Astrocyte (in vitro differentiated cells and primary cell): ENCODE data around the gene PTPRN2. TPM values are rescaled to one million over a fixed set of nuclear protein-coding genes. Genes with fewer than 3 reads are reported as not detected.

Experiments
- DNase-seq: peaks from one replicate; pipeline ENCODE4 v3.0.0-alpha.2; 2010; ENCODE audit warnings: low read depth
- FAIRE-seq: peaks from 2 replicates; lab custom pipeline; 2011; peaks lifted over from hg19 to GRCh38; lab: Jason Lieb, UNC
- H2AFZ ChIP-seq: 2 replicates; pipeline ENCODE4 v1.6.0; 2012; ENCODE audit warnings: low read depth, low read length, inconsistent platforms
- H3K27ac ChIP-seq: 2 replicates; pipeline ENCODE4 v1.5.1; 2011; ENCODE audit warnings: low read depth, low read length, inconsistent platforms
- H3K27me3 ChIP-seq: 2 replicates; pipeline ENCODE4 v1.6.0; 2011; ENCODE audit warnings: low read length, inconsistent platforms; ENCODE audit not compliant: insufficient read depth
- H3K36me3 ChIP-seq: 2 replicates; pipeline ENCODE4 v1.5.1; 2011; ENCODE audit warnings: low read length, inconsistent platforms; ENCODE audit not compliant: insufficient read depth
- H3K4me1 ChIP-seq: 2 replicates; pipeline ENCODE4 v1.5.1; 2011; ENCODE audit warnings: low read length, inconsistent platforms; ENCODE audit not compliant: insufficient read depth
- H3K4me2 ChIP-seq: 2 replicates; pipeline ENCODE4 v1.6.0; 2012; ENCODE audit warnings: low read length, inconsistent platforms
- H3K4me3 ChIP-seq: 2 replicates; pipeline ENCODE4 v1.5.1; 2011; ENCODE audit warnings: low read depth, mild to moderate bottlenecking, low read length, inconsistent platforms; ENCODE audit not compliant: insufficient read depth
- H3K79me2 ChIP-seq: 2 replicates; pipeline ENCODE4 v1.6.0; 2012; ENCODE audit warnings: mild to moderate bottlenecking, low read length, inconsistent platforms; ENCODE audit not compliant: insufficient read depth
- H3K9ac ChIP-seq: 2 replicates; pipeline ENCODE4 v1.6.0; 2012; ENCODE audit warnings: mild to moderate bottlenecking, low read length, inconsistent platforms
- H3K9me3 ChIP-seq: 2 replicates; pipeline ENCODE4 v1.5.1; 2012; ENCODE audit warnings: low read depth, mild to moderate bottlenecking, low read length, inconsistent platforms; ENCODE audit not compliant: insufficient read depth
- H4K20me1 ChIP-seq: 2 replicates; pipeline ENCODE4 v1.6.0; 2012; ENCODE audit warnings: low read length, inconsistent platforms; ENCODE audit not compliant: insufficient read depth
- H3K27ac Mint-ChIP-seq: one replicate; pipeline ENCODE4 v1.8.0; 2021; ENCODE audit warnings: mild to moderate bottlenecking, mixed read lengths; ENCODE audit not compliant: unreplicated experiment
- H3K27me3 Mint-ChIP-seq: one replicate; pipeline ENCODE4 v1.8.0; 2021; ENCODE audit warnings: low read depth, mixed read lengths; ENCODE audit not compliant: unreplicated experiment
- H3K36me3 Mint-ChIP-seq: one replicate; pipeline ENCODE4 v1.8.0; 2021; ENCODE audit warnings: low read depth, mixed read lengths; ENCODE audit not compliant: unreplicated experiment
- H3K4me1 Mint-ChIP-seq: one replicate; pipeline ENCODE4 v1.8.0; 2021; ENCODE audit warnings: low read depth, mixed read lengths; ENCODE audit not compliant: unreplicated experiment
- H3K4me3 Mint-ChIP-seq: one replicate; pipeline ENCODE4 v1.8.0; 2021; ENCODE audit warnings: mild to moderate bottlenecking, moderate library complexity, mixed read lengths; ENCODE audit not compliant: unreplicated experiment
- H3K9me3 Mint-ChIP-seq: one replicate; pipeline ENCODE4 v1.8.0; 2021; ENCODE audit warnings: mild to moderate bottlenecking, mixed read lengths; ENCODE audit not compliant: unreplicated experiment
- CTCF ChIP-seq: IDR thresholded peaks from 2 replicates; pipeline ENCODE4 v1.5.1; 2011; ENCODE audit warnings: low read depth, mild to moderate bottlenecking, inconsistent platforms, low read length, moderate library complexity; ENCODE audit not compliant: insufficient read depth
- EZH2 ChIP-seq: IDR thresholded peaks from 2 replicates; pipeline ENCODE4 v1.6.1; 2012; ENCODE audit warnings: mild to moderate bottlenecking, low read length, inconsistent platforms; ENCODE audit not compliant: insufficient read depth
- total RNA-seq: library from RNA; stranded (reverse); gene quantifications from 2 replicates; pipeline ENCODE4 v1.2.1, GENCODE V29; 2021

Gene PTPRN2
- total RNA-seq, 1 donor from 2014 or later, result 0.09 TPM

GRCh38 chr7:158266817-158267741 lies 320.5 kb downstream of the PTPRN2 start:
- no peak overlapping the region for H2AFZ ChIP-seq
- H3K27ac ChIP-seq, result no peak overlapping the region
- peaks cover 19% of the 10 kb centered on the region for H3K9me3 ChIP-seq
- no peak for FAIRE-seq
- no peak overlapping the region for H3K4me3 ChIP-seq
- no peaks in the 10 kb centered on the region for H3K27me3 ChIP-seq
- no peaks in the 10 kb centered on the region for H3K79me2 ChIP-seq
- no peaks in the 10 kb centered on the region for H3K4me1 ChIP-seq
- no peaks in the 10 kb centered on the region for H4K20me1 ChIP-seq
- no peak overlapping the region for H3K4me2 ChIP-seq
- H3K36me3 Mint-ChIP-seq, result no peaks in the 10 kb centered on the region
- H3K4me1 Mint-ChIP-seq, result no peaks in the 10 kb centered on the region
- H3K9me3 Mint-ChIP-seq, result peaks cover 11% of the 10 kb centered on the region
- no peak overlapping the region for H3K27ac Mint-ChIP-seq
- H3K27me3 Mint-ChIP-seq, result no peaks in the 10 kb centered on the region
- H3K9ac ChIP-seq, result no peak overlapping the region
- DNase-seq, result no peak
- H3K4me3 Mint-ChIP-seq, result no peak overlapping the region
- H3K36me3 ChIP-seq, result no peaks in the 10 kb centered on the region
- TF ChIP-seq CTCF (no peak), EZH2 (no peak)

GRCh38 chr7:158266426-158266816 lies 321.2 kb downstream of the PTPRN2 start:
- DNase-seq (no peak), FAIRE-seq (no peak)
- no peak overlapping the region for H2AFZ ChIP-seq
- H3K9me3 Mint-ChIP-seq, result peaks cover 11% of the 10 kb centered on the region
- no peaks in the 10 kb centered on the region for H3K27me3 ChIP-seq
- peaks cover 23% of the 10 kb centered on the region for H3K9me3 ChIP-seq
- no peaks in the 10 kb centered on the region for H3K27me3 Mint-ChIP-seq
- TF ChIP-seq EZH2 (no peak), CTCF (no peak)
- no peak overlapping the region for H3K4me3 ChIP-seq
- no peaks in the 10 kb centered on the region for H3K4me1 ChIP-seq
- H3K27ac Mint-ChIP-seq, result no peak overlapping the region
- no peak overlapping the region for H3K27ac ChIP-seq
- no peak overlapping the region for H3K4me2 ChIP-seq
- no peaks in the 10 kb centered on the region for H3K36me3 Mint-ChIP-seq
- no peaks in the 10 kb centered on the region for H3K79me2 ChIP-seq
- no peak overlapping the region for H3K9ac ChIP-seq
- no peaks in the 10 kb centered on the region for H3K4me1 Mint-ChIP-seq
- H3K4me3 Mint-ChIP-seq, result no peak overlapping the region
- no peaks in the 10 kb centered on the region for H3K36me3 ChIP-seq
- H4K20me1 ChIP-seq, result no peaks in the 10 kb centered on the region

GRCh38 chr7:158265743-158266080 lies 321.9 kb downstream of the PTPRN2 start:
- H3K36me3 ChIP-seq, result no peaks in the 10 kb centered on the region
- no peak overlapping the region for H3K4me3 ChIP-seq
- H3K9ac ChIP-seq, result no peak overlapping the region
- H3K9me3 ChIP-seq, result peaks cover 23% of the 10 kb centered on the region
- Mint-ChIP-seq H3K27ac (no peak overlapping the region), H3K27me3 (no peaks in the 10 kb centered on the region), H3K4me3 (no peak overlapping the region), H3K36me3 (no peaks in the 10 kb centered on the region), H3K9me3 (peaks cover 13% of the 10 kb centered on the region), H3K4me1 (no peaks in the 10 kb centered on the region)
- no peaks in the 10 kb centered on the region for H3K4me1 ChIP-seq
- H3K4me2 ChIP-seq, result no peak overlapping the region
- DNase-seq (no peak), FAIRE-seq (no peak)
- no peaks in the 10 kb centered on the region for H3K27me3 ChIP-seq
- H2AFZ ChIP-seq, result no peak overlapping the region
- H4K20me1 ChIP-seq, result no peaks in the 10 kb centered on the region
- no peak for TF ChIP-seq CTCF
- TF ChIP-seq EZH2, result no peak
- H3K27ac ChIP-seq, result no peak overlapping the region
- no peaks in the 10 kb centered on the region for H3K79me2 ChIP-seq
